Natural killer cell (primary cell): ENCODE measurements around the gene WDR12. TPM values are rescaled to one million over a fixed set of nuclear protein-coding genes. Genes with fewer than 3 reads are reported as not detected.
A peak's percentile ranks its signal among the peaks of the same experiment; 100 is the strongest.

Source experiments
- ATAC-seq, 3 donors: fragments of 150-1000 bp in 2 of 3; fragments of 200-7000 bp in 1 of 3; cut with Tn5 transposase; 1 replicate in 1 of 3; 2 replicates in 2 of 3; pipeline ENCODE4 v1.10.0; 2021; ENCODE audit warnings: mild to moderate bottlenecking in 2 of 3, moderate library complexity in 2 of 3
- DNase-seq, 2 donors: peaks; one replicate each; pipeline versions ENCODE4 v3.0.0 to v3.0.0-alpha.2; 2013 to 2021; ENCODE audit warnings: mixed read lengths in 1 of 2
- H3K27ac ChIP-seq: one replicate; pipeline ENCODE4 v1.5.1; 2013; ENCODE audit warnings: mild to moderate bottlenecking, low read length
- H3K27me3 ChIP-seq: one replicate; pipeline ENCODE4 v1.6.1; 2013; ENCODE audit warnings: low read length; ENCODE audit not compliant: control insufficient read depth, insufficient read depth
- H3K36me3 ChIP-seq: one replicate; pipeline ENCODE4 v1.6.1; 2013; ENCODE audit warnings: low read length; ENCODE audit not compliant: control insufficient read depth, insufficient read depth
- H3K4me1 ChIP-seq: one replicate; pipeline ENCODE4 v1.6.1; 2013; ENCODE audit warnings: low read length; ENCODE audit not compliant: control insufficient read depth, insufficient read depth
- H3K4me3 ChIP-seq: one replicate; pipeline ENCODE4 v1.5.1; 2013; ENCODE audit warnings: low read length
- H3K9me3 ChIP-seq: one replicate; pipeline ENCODE4 v1.6.1; 2013; ENCODE audit warnings: low read length; ENCODE audit not compliant: control insufficient read depth, insufficient read depth
- H3K27ac Mint-ChIP-seq, 2 donors: one replicate each; pipeline ENCODE4 v1.8.0; 2022; ENCODE audit warnings: mild to moderate bottlenecking in 2 of 2, mixed read lengths in 2 of 2, moderate library complexity in 1 of 2
- H3K27me3 Mint-ChIP-seq, 2 donors: one replicate each; pipeline ENCODE4 v1.8.0; 2022; ENCODE audit warnings: low read depth in 2 of 2, mixed read lengths in 2 of 2
- H3K36me3 Mint-ChIP-seq: one replicate; pipeline ENCODE4 v1.8.0; 2022; ENCODE audit warnings: mixed read lengths
- H3K4me1 Mint-ChIP-seq, 2 donors: one replicate each; pipeline ENCODE4 v1.8.0; 2022; ENCODE audit warnings: mixed read lengths in 2 of 2
- H3K4me3 Mint-ChIP-seq: one replicate; pipeline ENCODE4 v1.8.0; 2022; ENCODE audit warnings: mild to moderate bottlenecking, moderate library complexity, mixed read lengths
- H3K9me3 Mint-ChIP-seq, 2 donors: one replicate each; pipeline ENCODE4 v1.8.0; 2022; ENCODE audit warnings: mixed read lengths in 2 of 2
- whole genome bisulfite sequencing: methylation state at CpG from one replicate; pipeline ENCODE4 v1.1.7; 2013; ENCODE audit warnings: missing lambda C conversion rate; ENCODE audit not compliant: insufficient coverage; 5-methylcytosine and 5-hydroxymethylcytosine counted together
- intact Hi-C: fragments of 100-400 bp; cut with micrococcal nuclease; formaldehyde crosslinking; loops from one replicate; pipeline ENCODE4 v1.14.2; 2022
- total RNA-seq, 4 donors: library from RNA; stranded (reverse); fragments of 120-200 nt in 1 of 4; gene quantifications; one replicate each; pipeline versions ENCODE4 v1.2.3 to v1.2.4, GENCODE V29; 2013 to 2022
- TF ChIP-seq, protein P1 (sequence below): fragments of 200-600 bp; IDR thresholded peaks from one replicate; pipeline ENCODE4 v1.8.0; 2022; ENCODE audit warnings: antibody characterized with exemption

Gene WDR12
- total RNA-seq, 3 donors from 2014 or later (not counting 1 experiment from before 2014, with no cell fraction given) = 7.8 to 14.5 (median 12.9) TPM

DNA sequence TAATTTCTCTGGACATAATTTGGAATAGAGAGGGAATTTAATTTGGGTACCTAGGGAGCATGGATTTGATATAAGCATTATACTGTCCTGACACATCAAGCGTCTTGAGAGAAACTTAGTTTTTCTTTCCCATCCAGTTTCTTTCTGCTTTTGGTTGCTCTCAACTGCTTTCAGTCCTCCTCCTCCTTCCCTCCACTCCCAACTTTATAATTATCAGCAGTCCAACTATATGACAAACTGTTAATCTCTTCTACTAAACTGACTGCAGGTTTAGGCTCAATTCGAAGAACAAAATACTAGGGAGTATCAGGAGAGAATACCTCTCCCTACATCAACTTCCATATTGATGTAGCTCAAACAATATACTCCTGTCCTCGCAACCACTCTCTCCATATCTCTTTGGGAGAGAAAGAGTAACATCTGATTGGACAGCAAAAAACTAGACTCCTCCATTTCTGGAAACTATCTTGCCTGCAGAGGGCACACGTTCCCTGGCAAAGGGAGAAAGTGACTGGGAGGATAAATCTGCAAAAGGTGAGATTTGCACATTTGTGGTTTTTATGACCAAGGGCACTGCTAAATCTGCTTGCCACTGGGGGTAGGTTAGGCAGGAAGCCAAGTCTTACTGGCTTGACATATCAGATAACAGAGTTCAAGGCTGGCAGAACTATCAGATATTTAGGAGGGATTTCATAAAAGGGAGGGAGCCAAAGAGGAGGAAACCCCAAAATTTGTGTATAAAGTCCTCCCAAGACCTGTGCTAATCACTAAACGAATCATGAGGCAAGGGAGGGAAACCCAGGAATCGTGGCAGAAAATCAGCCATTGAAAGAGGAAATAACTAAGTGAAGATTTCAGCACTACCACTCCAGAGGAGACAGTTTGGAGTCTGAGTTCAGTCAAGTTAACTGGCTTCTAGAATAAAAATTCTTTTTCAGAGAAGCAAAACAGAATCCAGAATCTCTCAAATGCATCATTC, 79.9 kb downstream of the WDR12 start:
- no peaks in the 10 kb centered on the region for H3K36me3 ChIP-seq
- H3K4me3 ChIP-seq = no peak overlapping the region
- TF ChIP-seq, protein P1, sequence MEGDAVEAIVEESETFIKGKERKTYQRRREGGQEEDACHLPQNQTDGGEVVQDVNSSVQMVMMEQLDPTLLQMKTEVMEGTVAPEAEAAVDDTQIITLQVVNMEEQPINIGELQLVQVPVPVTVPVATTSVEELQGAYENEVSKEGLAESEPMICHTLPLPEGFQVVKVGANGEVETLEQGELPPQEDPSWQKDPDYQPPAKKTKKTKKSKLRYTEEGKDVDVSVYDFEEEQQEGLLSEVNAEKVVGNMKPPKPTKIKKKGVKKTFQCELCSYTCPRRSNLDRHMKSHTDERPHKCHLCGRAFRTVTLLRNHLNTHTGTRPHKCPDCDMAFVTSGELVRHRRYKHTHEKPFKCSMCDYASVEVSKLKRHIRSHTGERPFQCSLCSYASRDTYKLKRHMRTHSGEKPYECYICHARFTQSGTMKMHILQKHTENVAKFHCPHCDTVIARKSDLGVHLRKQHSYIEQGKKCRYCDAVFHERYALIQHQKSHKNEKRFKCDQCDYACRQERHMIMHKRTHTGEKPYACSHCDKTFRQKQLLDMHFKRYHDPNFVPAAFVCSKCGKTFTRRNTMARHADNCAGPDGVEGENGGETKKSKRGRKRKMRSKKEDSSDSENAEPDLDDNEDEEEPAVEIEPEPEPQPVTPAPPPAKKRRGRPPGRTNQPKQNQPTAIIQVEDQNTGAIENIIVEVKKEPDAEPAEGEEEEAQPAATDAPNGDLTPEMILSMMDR = peak; percentile 43
- ATAC-seq (peak; percentile 71 to 94 (median 93)), DNase-seq (peak; percentile 19 to 72)
- intact Hi-C loops = loop anchor here (1.0 to 5.0 kb wide), 2 partner anchors 41 to 623 kb away; partner anchors contain the start of gene ICA1L
- peaks cover 9 to 10% of the 10 kb centered on the region in 2 donors for H3K4me1 Mint-ChIP-seq
- H3K4me1 ChIP-seq = peaks cover 5% of the 10 kb centered on the region
- H3K27ac Mint-ChIP-seq = peak overlapping the region in 1 of 2 donors; percentile 52
- H3K36me3 Mint-ChIP-seq = no peaks in the 10 kb centered on the region
- WGBS = 25% methylated on average over 5 of the region's 6 CpGs
- peak overlapping the region; percentile 32 for H3K4me3 Mint-ChIP-seq
- no peaks in the 10 kb centered on the region for H3K9me3 Mint-ChIP-seq
- peaks cover 0 to 9% of the 10 kb centered on the region in 2 donors for H3K27me3 Mint-ChIP-seq
- H3K27me3 ChIP-seq = no peaks in the 10 kb centered on the region
- no peaks in the 10 kb centered on the region for H3K9me3 ChIP-seq
- no peak overlapping the region for H3K27ac ChIP-seq

GRCh38 chr2:202824901-202825300, 86.6 kb downstream of the WDR12 start:
- TF ChIP-seq, protein P1 = no peak
- H3K4me1 Mint-ChIP-seq = no peaks in the 10 kb centered on the region
- ATAC-seq = no peak
- intact Hi-C loops = no loop called here
- H3K27me3 Mint-ChIP-seq = no peaks in the 10 kb centered on the region
- no peak overlapping the region for H3K27ac Mint-ChIP-seq
- no peaks in the 10 kb centered on the region for H3K36me3 ChIP-seq
- no peaks in the 10 kb centered on the region for H3K36me3 Mint-ChIP-seq
- no peaks in the 10 kb centered on the region for H3K9me3 ChIP-seq
- no peak overlapping the region for H3K4me3 ChIP-seq
- no peak overlapping the region for H3K27ac ChIP-seq
- DNase-seq = no peak
- H3K9me3 Mint-ChIP-seq = no peaks in the 10 kb centered on the region
- WGBS = 100% methylated on average over 1 of the region's 1 CpG
- no peak overlapping the region for H3K4me3 Mint-ChIP-seq
- H3K27me3 ChIP-seq = no peaks in the 10 kb centered on the region
- H3K4me1 ChIP-seq = no peaks in the 10 kb centered on the region

Other genes starting within 250 kb of the WDR12 start
- gene ICA1L, start 39.9 kb downstream of the WDR12 start, total RNA-seq = 10 to 100 TPM in 2 of 3 donors, 1 to 10 TPM in 1; 9.0 to 15.5 (median 10.4) TPM
- 10 to 100 TPM; 15.7 to 18.8 (median 16.0) TPM for gene CARF, start 602 bp upstream of the WDR12 start, total RNA-seq
- gene NBEAL1, start 103.2 kb upstream of the WDR12 start, total RNA-seq = 10 to 100 TPM; 12.2 to 19.7 (median 12.9) TPM